ENCODE results near the gene ITPR3. TPM values are rescaled to one million over a fixed set of nuclear protein-coding genes. Genes with fewer than 3 reads are reported as not detected.
A peak's percentile ranks its signal among the peaks of the same experiment; 100 is the strongest.

The ITPR3 gene
- total RNA-seq, 2 donors from 2014 or later, result 17.5 to 25.9 TPM

DNA sequence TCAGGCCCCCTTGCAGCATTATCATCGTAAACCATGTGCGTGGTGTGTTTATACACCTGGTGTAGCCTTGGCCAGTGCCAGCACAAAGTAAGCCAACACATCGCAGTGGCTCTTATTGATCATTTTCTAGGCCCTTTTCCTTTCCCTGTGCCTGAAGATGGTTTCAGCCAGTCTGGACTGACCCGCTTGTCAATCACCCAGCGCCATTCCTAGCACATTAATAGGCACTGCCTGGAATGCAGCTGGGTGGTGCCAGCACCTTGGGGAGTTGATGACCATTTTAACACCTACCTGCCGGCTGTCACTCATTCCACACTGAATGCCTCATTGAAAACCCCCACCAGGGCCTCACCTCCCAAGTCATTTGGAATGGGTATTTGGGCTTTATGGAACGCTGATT, 95.3 kb downstream of the ITPR3 start:
- peak; percentile 72 to 93 (median 86) for DNase-seq
- H3K4me1 ChIP-seq, result peaks cover 35% of the 10 kb centered on the region
- H3K36me3 ChIP-seq (replicated peaks in 1 of 2; ENCODE audit: insufficient read depth in 1 of 2, low read depth in 2 of 2), result no peaks in the 10 kb centered on the region
- WGBS, 2 donors, result 23 to 30% methylated on average over 7 of the region's 7 CpGs
- H3K27ac ChIP-seq, result peak overlapping the region; percentile 42 to 70 (median 60)
- TF ChIP-seq POLR2A (IDR thresholded peaks at IDR 0.05), result no peak
- TF ChIP-seq, protein P1, sequence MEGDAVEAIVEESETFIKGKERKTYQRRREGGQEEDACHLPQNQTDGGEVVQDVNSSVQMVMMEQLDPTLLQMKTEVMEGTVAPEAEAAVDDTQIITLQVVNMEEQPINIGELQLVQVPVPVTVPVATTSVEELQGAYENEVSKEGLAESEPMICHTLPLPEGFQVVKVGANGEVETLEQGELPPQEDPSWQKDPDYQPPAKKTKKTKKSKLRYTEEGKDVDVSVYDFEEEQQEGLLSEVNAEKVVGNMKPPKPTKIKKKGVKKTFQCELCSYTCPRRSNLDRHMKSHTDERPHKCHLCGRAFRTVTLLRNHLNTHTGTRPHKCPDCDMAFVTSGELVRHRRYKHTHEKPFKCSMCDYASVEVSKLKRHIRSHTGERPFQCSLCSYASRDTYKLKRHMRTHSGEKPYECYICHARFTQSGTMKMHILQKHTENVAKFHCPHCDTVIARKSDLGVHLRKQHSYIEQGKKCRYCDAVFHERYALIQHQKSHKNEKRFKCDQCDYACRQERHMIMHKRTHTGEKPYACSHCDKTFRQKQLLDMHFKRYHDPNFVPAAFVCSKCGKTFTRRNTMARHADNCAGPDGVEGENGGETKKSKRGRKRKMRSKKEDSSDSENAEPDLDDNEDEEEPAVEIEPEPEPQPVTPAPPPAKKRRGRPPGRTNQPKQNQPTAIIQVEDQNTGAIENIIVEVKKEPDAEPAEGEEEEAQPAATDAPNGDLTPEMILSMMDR (IDR thresholded peaks at IDR 0.05), result peak in 1 of 7 experiments; percentile 15
- ATAC-seq, result peak; percentile 79
- intact Hi-C loops (cut with DNase I), result no loop called here
- no peaks in the 10 kb centered on the region for H3K27me3 ChIP-seq
- H3K9me3 ChIP-seq, result no peaks in the 10 kb centered on the region
- H3K4me3 ChIP-seq, result no peak overlapping the region

- intact Hi-C loops (cut with DNase I), result no loop called here
- WGBS, 2 donors, result 67 to 75% methylated on average over 8 of the region's 8 CpGs
- Histone ChIP-seq H3K27me3 (no peaks in the 10 kb centered on the region), H3K9me3 (no peaks in the 10 kb centered on the region), H3K36me3 (replicated peaks in 1 of 2; ENCODE audit: insufficient read depth in 1 of 2, low read depth in 2 of 2) (no peaks in the 10 kb centered on the region), H3K4me3 (no peak overlapping the region), H3K4me1 (peaks cover 32% of the 10 kb centered on the region), H3K27ac (peak overlapping the region; percentile 42 to 70 (median 60))
- DNase-seq, result no peak
- ATAC-seq, result no peak
- TF ChIP-seq, protein P1 (IDR thresholded peaks at IDR 0.05), result no peak
- no peak for TF ChIP-seq POLR2A (IDR thresholded peaks at IDR 0.05)
Observed at GRCh38 chr6:33716890-33717632, 95.9 kb downstream of the ITPR3 start.

DNA sequence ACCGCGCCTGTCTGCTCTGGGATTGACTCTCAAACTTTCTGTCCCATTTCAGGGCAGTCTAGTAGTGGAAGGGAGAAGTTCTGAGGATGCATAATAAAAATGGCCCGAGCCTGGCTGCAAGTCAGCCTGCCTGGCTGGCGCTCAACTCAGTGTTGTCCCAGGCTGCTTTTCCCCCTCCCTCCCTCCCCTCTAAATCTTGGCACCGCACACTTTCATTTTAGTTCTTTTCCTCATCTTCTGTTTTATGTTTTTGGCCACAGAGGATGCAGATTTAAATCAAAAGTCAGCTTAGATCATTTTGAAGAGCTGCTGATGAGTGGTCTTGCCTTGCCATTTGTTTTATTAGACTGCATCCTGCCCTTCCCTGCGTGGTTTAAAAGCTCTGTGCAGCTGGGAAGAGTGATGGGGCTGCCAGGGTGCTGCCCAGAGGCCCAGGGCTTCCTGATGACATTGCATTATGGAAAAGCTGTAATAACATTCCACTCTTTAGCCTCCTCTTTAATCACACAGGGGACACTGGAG, 96.9 kb downstream of the ITPR3 start:
- ATAC-seq (no peak), DNase-seq (peak; percentile 25 to 66 (median 48))
- H3K27ac ChIP-seq, result peak overlapping the region in 1 of 4 donors; percentile 22
- no peaks in the 10 kb centered on the region for H3K9me3 ChIP-seq
- no peaks in the 10 kb centered on the region for H3K27me3 ChIP-seq
- TF ChIP-seq, protein P1 (IDR thresholded peaks at IDR 0.05), result no peak
- no peak for TF ChIP-seq POLR2A (IDR thresholded peaks at IDR 0.05)
- no peaks in the 10 kb centered on the region for H3K36me3 ChIP-seq (replicated peaks in 1 of 2; ENCODE audit: insufficient read depth in 1 of 2, low read depth in 2 of 2)
- 43 to 61% methylated on average over 6 of the region's 6 CpGs for WGBS, 2 donors
- H3K4me1 ChIP-seq, result peaks cover 31% of the 10 kb centered on the region
- intact Hi-C loops (cut with DNase I), result no loop called here
- no peak overlapping the region for H3K4me3 ChIP-seq

- ATAC-seq (no peak), DNase-seq (no peak)
- peaks cover 39% of the 10 kb centered on the region for H3K4me1 ChIP-seq
- no peak for TF ChIP-seq POLR2A (IDR thresholded peaks at IDR 0.05)
- TF ChIP-seq, protein P1 (IDR thresholded peaks at IDR 0.05), result no peak
- 94 to 100% methylated on average over 2 of the region's 2 CpGs for WGBS, 2 donors
- no peaks in the 10 kb centered on the region for H3K9me3 ChIP-seq
- H3K27me3 ChIP-seq, result no peaks in the 10 kb centered on the region
- intact Hi-C loops (cut with DNase I), result no loop called here
- no peaks in the 10 kb centered on the region for H3K36me3 ChIP-seq (replicated peaks in 1 of 2; ENCODE audit: insufficient read depth in 1 of 2, low read depth in 2 of 2)
- H3K27ac ChIP-seq, result peak overlapping the region in 1 of 4 donors; percentile 57
- H3K4me3 ChIP-seq, result no peak overlapping the region
Observed at GRCh38 chr6:33718713-33719112, 97.6 kb downstream of the ITPR3 start.
